HCT116 (cell line): ENCODE measurements around the gene ATP5PD.

Experiments used
- ATF3 ChIP-seq: IDR thresholded peaks from 2 replicates; pipeline ENCODE4 v1.6.1; 2012
- YY1 ChIP-seq: IDR thresholded peaks from 2 replicates; pipeline ENCODE4 v1.6.1; 2011; ENCODE audit warnings: low read length, low read depth, moderate library complexity, mild to moderate bottlenecking; ENCODE audit not compliant: insufficient replicate concordance; ENCODE audit errors: extremely low read depth

DNA sequence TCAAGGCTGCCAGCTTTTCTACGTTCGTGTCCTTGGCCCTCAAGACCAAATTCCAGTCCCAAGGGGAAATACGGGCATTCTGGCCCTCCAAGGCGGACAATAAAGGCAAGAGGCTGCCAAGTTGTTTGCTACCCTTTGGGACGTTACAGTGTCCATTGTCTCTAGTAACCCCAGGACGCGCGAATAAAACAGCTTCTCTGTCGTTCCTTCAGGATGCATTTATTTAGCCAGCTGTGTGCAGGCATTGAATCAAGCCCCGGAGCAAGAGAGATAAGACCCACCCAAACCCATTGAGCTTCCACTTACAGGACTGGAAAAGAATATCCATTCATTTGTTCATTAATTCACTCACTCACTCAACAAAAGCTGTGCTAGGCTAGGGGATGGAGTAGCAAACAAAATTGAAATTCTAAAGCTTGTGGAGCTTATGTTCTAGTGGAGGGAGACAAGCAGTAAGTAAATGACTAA lies 33.6 kb downstream of the ATP5PD start:
- TF ChIP-seq ATF3 (no peak), YY1 (no peak)
